Subcutaneous adipose tissue (tissue), 4 donors: ENCODE measurements around the gene KIAA0319L. TPM values are rescaled to one million over a fixed set of nuclear protein-coding genes. Genes with fewer than 3 reads are reported as not detected.

Experiments used
- total RNA-seq, 4 donors: library from RNA; depleted of rRNA; stranded (reverse); fragments of >200 nt; gene quantifications; one replicate each; pipeline ENCODE4 v1.1.0, GENCODE V29; 2016
- TF ChIP-seq, protein P1 (sequence below): fragments of 450-650 bp; IDR thresholded peaks from one replicate; pipeline ENCODE4 v1.5.1; 2016; ENCODE audit warnings: low read depth, mild to moderate bottlenecking, control low read depth, antibody characterized with exemption, moderate library complexity

The KIAA0319L gene
- total RNA-seq, 4 donors from 2014 or later = 35.9 to 77.6 (median 61.8) TPM

DNA sequence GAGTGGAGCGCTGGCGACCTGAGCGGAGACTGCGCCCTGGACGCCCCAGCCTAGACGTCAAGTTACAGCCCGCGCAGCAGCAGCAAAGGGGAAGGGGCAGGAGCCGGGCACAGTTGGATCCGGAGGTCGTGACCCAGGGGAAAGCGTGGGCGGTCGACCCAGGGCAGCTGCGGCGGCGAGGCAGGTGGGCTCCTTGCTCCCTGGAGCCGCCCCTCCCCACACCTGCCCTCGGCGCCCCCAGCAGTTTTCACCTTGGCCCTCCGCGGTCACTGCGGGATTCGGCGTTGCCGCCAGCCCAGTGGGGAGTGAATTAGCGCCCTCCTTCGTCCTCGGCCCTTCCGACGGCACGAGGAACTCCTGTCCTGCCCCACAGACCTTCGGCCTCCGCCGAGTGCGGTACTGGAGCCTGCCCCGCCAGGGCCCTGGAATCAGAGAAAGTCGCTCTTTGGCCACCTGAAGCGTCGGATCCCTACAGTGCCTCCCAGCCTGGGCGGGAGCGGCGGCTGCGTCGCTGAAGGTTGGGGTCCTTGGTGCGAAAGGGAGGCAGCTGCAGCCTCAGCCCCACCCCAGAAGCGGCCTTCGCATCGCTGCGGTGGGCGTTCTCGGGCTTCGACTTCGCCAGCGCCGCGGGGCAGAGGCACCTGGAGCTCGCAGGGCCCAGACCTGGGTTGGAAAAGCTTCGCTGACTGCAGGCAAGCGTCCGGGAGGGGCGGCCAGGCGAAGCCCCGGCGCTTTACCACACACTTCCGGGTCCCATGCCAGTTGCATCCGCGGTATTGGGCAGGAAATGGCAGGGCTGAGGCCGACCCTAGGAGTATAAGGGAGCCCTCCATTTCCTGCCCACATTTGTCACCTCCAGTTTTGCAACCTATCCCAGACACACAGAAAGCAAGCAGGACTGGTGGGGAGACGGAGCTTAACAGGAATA, 20.1 kb upstream of the KIAA0319L start:
- TF ChIP-seq, protein P1, sequence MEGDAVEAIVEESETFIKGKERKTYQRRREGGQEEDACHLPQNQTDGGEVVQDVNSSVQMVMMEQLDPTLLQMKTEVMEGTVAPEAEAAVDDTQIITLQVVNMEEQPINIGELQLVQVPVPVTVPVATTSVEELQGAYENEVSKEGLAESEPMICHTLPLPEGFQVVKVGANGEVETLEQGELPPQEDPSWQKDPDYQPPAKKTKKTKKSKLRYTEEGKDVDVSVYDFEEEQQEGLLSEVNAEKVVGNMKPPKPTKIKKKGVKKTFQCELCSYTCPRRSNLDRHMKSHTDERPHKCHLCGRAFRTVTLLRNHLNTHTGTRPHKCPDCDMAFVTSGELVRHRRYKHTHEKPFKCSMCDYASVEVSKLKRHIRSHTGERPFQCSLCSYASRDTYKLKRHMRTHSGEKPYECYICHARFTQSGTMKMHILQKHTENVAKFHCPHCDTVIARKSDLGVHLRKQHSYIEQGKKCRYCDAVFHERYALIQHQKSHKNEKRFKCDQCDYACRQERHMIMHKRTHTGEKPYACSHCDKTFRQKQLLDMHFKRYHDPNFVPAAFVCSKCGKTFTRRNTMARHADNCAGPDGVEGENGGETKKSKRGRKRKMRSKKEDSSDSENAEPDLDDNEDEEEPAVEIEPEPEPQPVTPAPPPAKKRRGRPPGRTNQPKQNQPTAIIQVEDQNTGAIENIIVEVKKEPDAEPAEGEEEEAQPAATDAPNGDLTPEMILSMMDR = no peak

DNA sequence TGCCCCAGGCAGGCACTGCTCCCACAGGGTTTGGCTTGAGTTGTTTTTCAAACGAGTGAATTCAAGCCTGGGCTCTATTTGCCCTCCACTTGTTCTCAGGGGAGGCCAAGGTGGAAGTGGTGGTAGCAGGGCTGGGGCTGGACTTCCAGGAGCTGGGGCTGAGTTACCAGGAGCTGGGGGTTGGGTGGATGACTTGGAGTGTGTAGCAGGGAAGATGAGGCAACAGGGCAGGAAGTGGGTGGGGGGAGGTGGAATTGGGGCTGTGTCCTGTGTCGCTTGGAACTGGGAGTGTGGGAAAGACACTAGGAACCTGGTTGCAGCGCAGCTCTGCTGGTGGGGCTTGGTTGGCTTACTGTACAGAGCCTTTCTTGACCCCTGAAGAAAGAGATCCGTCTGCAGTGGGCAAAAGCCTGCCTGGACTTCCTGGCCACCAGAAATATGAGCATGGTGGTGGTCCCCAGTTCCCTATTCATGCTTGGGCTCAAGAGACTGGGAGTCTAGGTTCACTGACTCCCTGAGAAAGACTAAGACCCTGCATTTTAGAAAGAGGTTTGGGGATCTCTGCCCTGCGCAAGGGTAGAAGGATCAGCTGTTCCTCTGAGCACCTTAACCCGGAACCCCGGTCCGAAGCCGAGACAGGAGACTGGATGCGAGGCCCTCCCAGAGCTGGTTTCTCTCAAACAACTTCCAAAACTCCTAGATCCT, 19.0 kb upstream of the KIAA0319L start:
- TF ChIP-seq, protein P1 = no peak

DNA sequence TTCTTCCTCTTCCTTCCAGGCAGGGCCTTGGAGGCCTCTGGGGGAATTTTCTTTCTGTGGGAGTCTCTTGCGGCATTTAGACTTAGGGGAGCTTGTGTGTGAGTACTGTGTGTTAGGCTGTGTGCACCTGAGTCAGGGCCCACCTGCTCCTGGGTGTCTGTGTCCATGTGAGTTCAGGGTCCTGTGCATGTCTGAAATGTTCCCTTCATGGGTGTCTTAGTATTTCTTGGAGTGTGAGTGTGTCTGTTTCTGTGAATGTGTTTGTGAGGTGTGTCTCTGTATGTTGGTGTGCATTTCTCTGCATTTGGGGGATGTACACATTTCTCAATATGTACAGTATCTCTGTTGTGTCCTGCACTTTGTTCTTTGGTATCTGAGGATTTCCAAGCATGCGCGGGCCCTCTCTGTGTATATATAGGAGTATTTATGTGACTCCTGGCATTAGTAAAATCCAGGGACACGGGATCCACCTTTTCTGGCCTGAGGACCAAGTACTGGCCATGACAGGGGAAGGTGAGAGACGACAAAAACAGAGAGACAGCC, 18.3 kb upstream of the KIAA0319L start:
- TF ChIP-seq, protein P1 = no peak

DNA sequence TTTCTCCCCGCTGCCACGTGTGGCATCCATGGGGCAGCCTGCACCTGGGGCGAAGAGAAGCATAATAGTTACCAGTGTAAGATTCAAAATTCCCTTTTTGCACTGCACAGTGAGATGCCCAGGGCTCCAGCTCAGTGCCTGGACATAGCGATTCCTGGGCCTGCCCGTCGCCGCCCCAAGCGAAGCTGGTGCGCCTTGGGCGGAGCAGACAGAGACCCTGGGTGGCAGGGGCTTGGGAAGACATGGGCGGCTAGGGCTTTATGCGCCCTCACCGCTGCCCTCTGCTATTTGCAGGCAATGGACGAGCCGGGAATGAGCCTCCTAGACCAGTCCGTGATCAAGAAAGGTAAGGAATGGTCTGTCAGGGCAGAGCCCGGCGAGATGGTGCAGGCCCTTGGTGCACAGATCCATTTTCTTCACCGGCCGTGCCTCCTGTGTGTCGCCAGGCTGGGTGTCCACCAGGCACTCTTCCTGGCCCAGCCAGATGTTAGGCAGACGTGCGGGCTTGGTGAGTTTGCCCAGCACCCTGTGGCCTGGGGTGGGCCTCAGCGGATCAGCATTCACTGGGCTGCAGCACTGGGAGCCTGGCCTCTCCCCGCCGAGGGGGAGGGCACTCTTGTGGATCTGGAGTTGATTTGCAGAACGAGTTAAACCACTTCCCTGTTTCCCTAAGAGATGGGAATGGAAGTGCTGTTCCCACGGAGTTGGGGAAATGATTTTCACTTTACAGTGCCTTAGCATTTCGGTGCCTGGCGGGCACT, 17.6 kb upstream of the KIAA0319L start:
- TF ChIP-seq, protein P1 = no peak

DNA sequence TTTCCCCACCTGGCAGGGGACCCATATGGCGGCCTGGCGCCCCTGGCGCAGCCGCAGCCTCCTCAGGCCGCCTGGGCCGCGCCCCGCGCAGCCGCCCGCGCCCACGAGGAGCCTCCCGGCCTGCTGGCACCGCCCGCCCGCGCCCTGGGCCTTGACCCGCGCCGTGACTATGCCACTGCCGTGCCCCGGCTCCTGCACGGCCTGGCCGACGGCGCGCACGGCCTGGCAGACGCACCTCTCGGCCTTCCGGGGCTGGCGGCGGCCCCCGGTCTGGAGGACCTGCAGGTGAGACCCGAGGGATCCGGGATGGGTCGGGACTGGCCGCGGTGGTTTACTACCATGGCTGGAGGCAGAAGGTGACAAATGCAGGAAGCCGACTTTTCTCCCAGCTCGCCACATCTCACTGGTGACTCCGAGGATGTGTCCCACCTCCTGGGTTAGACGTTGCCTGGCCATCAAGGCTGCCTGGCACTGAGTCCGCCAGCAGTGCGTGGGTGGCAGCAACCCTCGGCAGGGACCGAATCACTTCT, 17.0 kb upstream of the KIAA0319L start:
- TF ChIP-seq, protein P1 = no peak

DNA sequence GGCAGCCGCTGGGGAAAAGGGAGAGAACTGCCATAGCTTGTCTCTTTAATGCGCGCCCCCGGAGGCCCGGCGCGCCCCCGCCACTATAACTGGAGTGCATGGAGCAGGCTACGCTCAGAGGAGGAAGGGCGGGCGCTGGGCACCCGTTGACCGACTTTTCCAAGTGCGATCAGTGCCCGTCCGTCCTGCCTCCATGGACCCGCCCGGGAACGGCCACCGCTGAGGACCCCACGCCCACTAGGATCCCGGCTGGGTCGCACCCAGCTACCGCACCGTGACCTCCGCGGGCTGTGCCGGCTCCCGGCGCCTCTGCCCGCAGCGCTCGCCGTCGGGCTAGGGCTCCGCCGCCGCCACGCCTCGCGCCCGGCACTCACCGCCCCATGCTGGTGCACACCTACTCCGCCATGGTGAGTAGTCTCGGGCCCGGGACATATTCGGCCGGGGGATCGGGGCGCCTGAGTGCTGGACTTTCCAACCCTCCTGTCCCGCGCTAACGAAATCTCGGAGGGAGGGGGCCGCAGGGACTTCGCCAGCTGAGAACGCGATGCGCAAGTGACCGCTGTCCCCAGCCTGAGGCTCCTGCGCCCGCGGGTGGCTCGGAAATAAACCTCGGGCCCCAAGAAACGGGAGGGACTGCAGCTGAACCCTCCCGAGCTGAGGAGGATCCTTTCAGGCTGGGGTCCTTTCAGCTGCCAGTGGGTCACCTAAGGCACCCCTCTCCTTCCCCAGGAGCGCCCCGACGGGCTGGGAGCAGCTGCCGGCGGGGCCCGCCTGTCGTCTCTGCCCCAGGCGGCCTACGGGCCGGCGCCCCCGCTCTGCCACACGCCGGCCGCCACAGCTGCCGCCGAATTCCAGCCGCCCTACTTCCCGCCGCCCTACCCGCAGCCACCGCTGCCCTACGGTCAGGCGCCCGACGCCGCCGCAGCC, 16.3 kb upstream of the KIAA0319L start, which contains the start of gene TFAP2E:
TSS of gene TFAP2E (plus strand) at position 117 of the 927 bp plus-strand sequence. CDS start at position 381, 264 bp downstream.
- TF ChIP-seq, protein P1 = no peak
